IPS DF 19.7 (cell line): Measurements from ENCODE around the gene KRT27.
"Not testable (repeated sequence)": the region's sequence is repeated elsewhere in the genome, so short reads cannot be mapped to it uniquely, and the experiment has no call there.

ENCODE experiments used
- DNase-seq: peaks from one replicate; pipeline ENCODE4 v3.0.0-alpha.2; 2013; ENCODE audit warnings: low read depth, low spot score

Gene KRT27

GRCh38 chr17:40755231-40755630 is 27.1 kb downstream of the KRT27 start, which contains the start of gene KRT25:
Gene KRT25 (minus strand): TSS chr17:40755331. CDS start chr17:40755271, 60 bp downstream.
- DNase-seq: no peak

- no peak for DNase-seq
Observed at GRCh38 chr17:40753804-40754203, 28.5 kb downstream of the KRT27 start.

GRCh38 chr17:40751065-40751464 is 31.3 kb downstream of the KRT27 start:
- no peak for DNase-seq

DNA sequence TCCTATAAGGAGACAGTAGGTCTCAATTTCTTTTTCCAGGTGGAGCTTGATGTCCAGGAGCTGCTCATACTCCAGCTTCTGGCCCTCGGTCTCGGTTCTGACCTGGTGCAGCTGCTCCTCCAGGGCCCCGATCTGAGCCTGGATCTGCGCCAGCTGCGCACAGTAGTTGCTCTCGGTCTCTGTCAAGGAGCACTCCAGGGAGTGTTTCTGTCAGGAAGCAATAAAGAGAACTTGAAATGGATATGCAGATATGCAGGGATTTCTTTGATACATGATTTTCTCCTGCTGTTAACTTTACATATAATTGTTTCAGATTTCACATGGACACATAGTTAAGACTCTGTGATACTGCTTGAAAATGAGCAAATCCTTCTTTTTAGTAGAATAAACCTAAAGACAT is 32.0 kb downstream of the KRT27 start:
- DNase-seq: no peak

GRCh38 chr17:40748666-40749065 is 33.7 kb downstream of the KRT27 start:
- DNase-seq: not testable (repeated sequence)

DNA sequence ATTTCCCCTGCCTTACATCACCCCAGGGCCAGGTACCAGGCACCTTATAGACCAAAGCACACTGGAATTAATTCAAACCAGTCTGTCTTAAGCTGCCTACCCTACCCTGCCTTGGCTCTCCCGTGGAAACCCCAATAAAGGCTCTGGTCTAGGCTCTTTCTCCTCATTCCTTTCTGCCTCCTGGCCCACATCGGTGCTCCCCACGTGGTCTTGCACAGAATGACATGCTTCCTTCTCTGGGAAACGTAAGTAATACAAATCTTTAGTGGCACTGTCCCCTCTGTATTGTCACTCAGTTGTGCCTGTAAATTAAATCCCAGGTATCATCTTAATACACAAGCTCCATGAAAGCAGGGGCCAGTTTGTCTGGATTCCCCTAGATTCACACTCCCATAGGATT is 43.8 kb downstream of the KRT27 start:
- DNase-seq: no peak

DNA sequence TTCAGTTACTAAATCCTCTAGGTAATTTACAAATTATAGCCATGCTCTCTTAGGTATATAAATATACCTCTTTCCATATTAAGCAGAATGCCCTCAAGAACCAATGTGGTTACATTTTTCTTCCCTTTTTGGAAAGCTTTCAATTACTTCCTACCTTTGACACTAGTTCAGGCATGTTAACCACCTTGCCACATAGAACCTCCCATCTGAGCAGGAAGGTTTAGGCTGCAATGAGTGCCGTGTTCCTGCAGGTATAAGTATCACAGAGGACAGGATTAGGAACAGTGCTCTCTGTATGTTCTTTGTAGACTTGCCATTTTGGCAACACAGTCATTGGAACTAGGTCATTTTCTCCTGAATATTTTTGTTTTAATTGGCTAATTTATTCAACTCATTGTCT is 47.3 kb downstream of the KRT27 start:
- no peak for DNase-seq

DNA sequence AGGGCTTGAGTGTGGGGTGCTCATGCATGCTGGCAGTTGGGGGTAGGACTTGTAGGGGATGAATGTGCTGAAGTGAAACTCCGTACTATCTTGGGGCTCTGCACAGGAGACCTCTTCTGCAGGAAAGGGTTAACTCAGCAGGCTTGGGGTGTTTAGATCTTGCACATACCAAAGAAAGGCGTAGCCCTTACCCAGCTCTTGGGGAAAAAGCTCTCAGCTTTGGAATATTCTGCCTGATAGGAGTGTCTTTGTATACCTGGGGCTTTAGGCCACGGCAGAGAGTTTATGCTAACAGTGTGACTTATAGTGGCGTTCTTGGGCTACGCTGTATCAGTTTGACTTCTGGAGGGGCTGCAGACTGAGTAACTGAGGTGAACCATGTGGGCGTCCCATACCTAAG is 48.3 kb downstream of the KRT27 start:
- no peak for DNase-seq

- no peak for DNase-seq
Observed at GRCh38 chr17:40730970-40731369, 51.4 kb downstream of the KRT27 start.

GRCh38 chr17:40727447-40728231 is 54.7 kb downstream of the KRT27 start:
- DNase-seq: no peak

DNA sequence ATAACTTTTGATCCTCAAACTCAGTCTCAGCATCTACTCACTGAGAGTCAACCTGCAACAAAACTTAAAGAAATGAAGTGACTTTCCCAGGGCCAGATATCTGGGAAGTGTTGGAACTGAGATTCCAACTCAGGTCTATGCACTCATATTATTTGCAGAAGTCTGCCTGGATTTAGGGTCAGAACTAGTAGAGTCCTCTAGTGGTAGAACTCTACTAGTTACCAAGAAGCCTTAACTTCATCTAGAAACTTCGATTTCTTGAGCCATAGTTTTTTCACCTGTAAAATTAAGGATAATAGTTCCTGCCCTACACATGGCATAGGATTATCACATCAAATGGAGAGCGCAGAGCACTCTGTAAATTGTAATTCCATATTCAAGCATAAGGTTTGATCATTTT is 55.4 kb downstream of the KRT27 start:
- DNase-seq: no peak
